ENCODE results near the gene KRT6B. TPM values are rescaled to one million over a fixed set of nuclear protein-coding genes. Genes with fewer than 3 reads are reported as not detected.

KRT6B gene
- total RNA-seq, 1 experiment from 2014 or later = not detected

- BruUV-seq (replicated peaks) = no TSS peak
- H3K27ac ChIP-seq (ENCODE audit: low read length) = no peak overlapping the region
- CTCF ChIA-PET = no interaction called here
- POLR2A ChIA-PET = no interaction called here
- no peak for TF ChIP-seq CTCF (IDR thresholded peaks at IDR 0.05)
- no peak for TF ChIP-seq SIN3A (IDR thresholded peaks at IDR 0.05; ENCODE audit: borderline replicate concordance, insufficient read depth, low read depth, low read length)
- no peak for TF ChIP-seq POLR2AphosphoS5 (IDR thresholded peaks at IDR 0.05; ENCODE audit: low read depth, low read length)
- no peak for TF ChIP-seq TCF7L2 (IDR thresholded peaks at IDR 0.05; ENCODE audit: low read depth, low read length)
- TF ChIP-seq REST (IDR thresholded peaks at IDR 0.05; ENCODE audit: insufficient read depth in 1 of 2, low read depth in 2 of 2, low read length in 1 of 2) = no peak
- no peak for ATAC-seq
- H3K36me3 ChIP-seq (ENCODE audit: control insufficient read depth, insufficient read depth, low read length) = no peaks in the 10 kb centered on the region
- no peak for DNase-seq (ENCODE audit: low read depth, low spot score)
- no peaks in the 10 kb centered on the region for H3K4me1 ChIP-seq (ENCODE audit: control insufficient read depth, insufficient read depth, low read length)
- in situ Hi-C loops (cut with HindIII; ENCODE audit: low pct_unique_long_range_greater_than_20kb, low sequenced_read_pairs) (no loop called here), intact Hi-C loops (cut with micrococcal nuclease; ENCODE audit: unreplicated experiment) (no loop called here)
- H3K9me3 ChIP-seq (ENCODE audit: control insufficient read depth, insufficient read depth, low read depth, low read length) = no peaks in the 10 kb centered on the region
- H3K4me3 ChIP-seq (ENCODE audit: low read depth in 2 of 2, low read length in 2 of 2) = no peak overlapping the region
- no peaks in the 10 kb centered on the region for H3K27me3 ChIP-seq (ENCODE audit: control insufficient read depth, insufficient read depth, low read length)
Measured at GRCh38 chr12:52423035-52423434, 28.9 kb downstream of the KRT6B start.

GRCh38 chr12:52419656-52420055 is 32.3 kb downstream of the KRT6B start:
- POLR2A ChIA-PET = interaction anchor here (0.6 kb wide), 1 partner anchor 541 kb away, joined by 3 read pairs; no protein-coding TSS in a partner anchor

More at GRCh38 chr12:52419656-52420055, 32.3 kb downstream of the KRT6B start:
- H3K4me1 ChIP-seq (ENCODE audit: control insufficient read depth, insufficient read depth, low read length) = no peaks in the 10 kb centered on the region
- H3K27ac ChIP-seq (ENCODE audit: low read length) = no peak overlapping the region
- in situ Hi-C loops (cut with HindIII; ENCODE audit: low pct_unique_long_range_greater_than_20kb, low sequenced_read_pairs) = no loop called here
- no TSS peak for BruUV-seq (replicated peaks)
- no peaks in the 10 kb centered on the region for H3K36me3 ChIP-seq (ENCODE audit: control insufficient read depth, insufficient read depth, low read length)
- no peaks in the 10 kb centered on the region for H3K9me3 ChIP-seq (ENCODE audit: control insufficient read depth, insufficient read depth, low read depth, low read length)
- H3K27me3 ChIP-seq (ENCODE audit: control insufficient read depth, insufficient read depth, low read length) = no peaks in the 10 kb centered on the region
- intact Hi-C loops (cut with micrococcal nuclease; ENCODE audit: unreplicated experiment) = no loop called here
- DNase-seq (ENCODE audit: low read depth, low spot score) = no peak
- ATAC-seq = no peak
- TF ChIP-seq TCF7L2 (IDR thresholded peaks at IDR 0.05; ENCODE audit: low read depth, low read length) (no peak), POLR2AphosphoS5 (IDR thresholded peaks at IDR 0.05; ENCODE audit: low read depth, low read length) (no peak), SIN3A (IDR thresholded peaks at IDR 0.05; ENCODE audit: borderline replicate concordance, insufficient read depth, low read depth, low read length) (no peak), CTCF (IDR thresholded peaks at IDR 0.05) (no peak), REST (IDR thresholded peaks at IDR 0.05; ENCODE audit: insufficient read depth in 1 of 2, low read depth in 2 of 2, low read length in 1 of 2) (no peak)
- CTCF ChIA-PET = no interaction called here
- no peak overlapping the region for H3K4me3 ChIP-seq (ENCODE audit: low read depth in 2 of 2, low read length in 2 of 2)

Measured in Panc1 (cell line).